Activated CD8-positive, alpha-beta memory T cell treated with anti-CD3 and anti-CD28 coated beads for 1 hour (primary cell): ENCODE results near the gene MSTN.
"Not testable (repeated sequence)": the region's sequence is repeated elsewhere in the genome, so short reads cannot be mapped to it uniquely, and the experiment has no call there.

Experiments
- DNase-seq, 2 donors: peaks; one replicate each; pipeline ENCODE4 v3.0.0-alpha.2; 2020; ENCODE audit warnings: low read depth in 1 of 2; ENCODE audit errors: extremely low read depth in 1 of 2

MSTN gene

GRCh38 chr2:190065839-190066238 is 3.3 kb upstream of the MSTN start:
- no peak for DNase-seq

- DNase-seq, result no peak
Measured at GRCh38 chr2:190063624-190064023, 1.1 kb upstream of the MSTN start.

- no peak for DNase-seq
Measured at GRCh38 chr2:190062053-190062452, 476 bp downstream of the MSTN start.

GRCh38 chr2:190060626-190061025 is 1.9 kb downstream of the MSTN start:
- DNase-seq, result no peak

GRCh38 chr2:190060019-190060418 is 2.5 kb downstream of the MSTN start:
- no peak for DNase-seq

- no peak for DNase-seq
Measured at GRCh38 chr2:190053426-190053825, 9.1 kb downstream of the MSTN start.

- DNase-seq, result no peak
Measured at GRCh38 chr2:190052307-190052706, 10.2 kb downstream of the MSTN start.

GRCh38 chr2:190051223-190051622 is 11.3 kb downstream of the MSTN start:
- DNase-seq, result no peak

GRCh38 chr2:190050001-190050400 is 12.5 kb downstream of the MSTN start:
- DNase-seq, result no peak

- DNase-seq, result no peak
Measured at GRCh38 chr2:190044866-190045265, 17.7 kb downstream of the MSTN start.

GRCh38 chr2:190043441-190043840 is 19.1 kb downstream of the MSTN start:
- DNase-seq, result no peak

GRCh38 chr2:190036071-190036470 is 26.5 kb downstream of the MSTN start:
- DNase-seq, result no peak

- DNase-seq, result not testable (repeated sequence)
Measured at GRCh38 chr2:190034417-190034816, 28.1 kb downstream of the MSTN start.

GRCh38 chr2:190031969-190032618 is 30.4 kb downstream of the MSTN start:
- no peak for DNase-seq

- no peak for DNase-seq
Measured at GRCh38 chr2:190023860-190024259, 38.7 kb downstream of the MSTN start.

GRCh38 chr2:190020720-190021119 is 41.8 kb downstream of the MSTN start:
- DNase-seq, result no peak

- DNase-seq, result no peak
Measured at GRCh38 chr2:190017837-190018236, 44.7 kb downstream of the MSTN start.

- DNase-seq, result not testable (repeated sequence)
Measured at GRCh38 chr2:190015969-190016368, 46.6 kb downstream of the MSTN start.
